Activated B cell treated with CpG ODN at 0.5 μM for 24 hours (primary cell): ENCODE measurements around the gene WDR54. TPM values are rescaled to one million over a fixed set of nuclear protein-coding genes. Genes with fewer than 3 reads are reported as not detected.
"Not testable (repeated sequence)": the region's sequence is repeated elsewhere in the genome, so short reads cannot be mapped to it uniquely, and the experiment has no call there.

Experiments
- ATAC-seq: fragments of 200-7000 bp; cut with Tn5 transposase; one replicate; pipeline ENCODE4 v1.10.0; 2021; ENCODE audit warnings: low read depth, mild to moderate bottlenecking, moderate library complexity
- CTCF ChIA-PET: fragments of 350-600 bp; sonication (Branson Sonifier 250); formaldehyde crosslinking; loops from one replicate; lab custom pipeline; 2021; ENCODE audit warnings: antibody characterized with exemption; lab: Charles Lee
- POLR2A ChIA-PET: fragments of 350-600 bp; sonication (Branson Sonifier 250); formaldehyde crosslinking; loops from one replicate; lab custom pipeline; 2021; ENCODE audit warnings: antibody characterized with exemption; lab: Charles Lee
- DNase-seq: peaks from one replicate; pipeline ENCODE4 v3.0.0; 2022
- H3K27ac Mint-ChIP-seq: one replicate; pipeline ENCODE4 v1.8.0; 2020; ENCODE audit warnings: mixed read lengths
- H3K27me3 Mint-ChIP-seq: one replicate; pipeline ENCODE4 v1.8.0; 2021; ENCODE audit warnings: mixed read lengths
- H3K36me3 Mint-ChIP-seq: one replicate; pipeline ENCODE4 v1.8.0; 2021; ENCODE audit warnings: low read depth, mixed read lengths
- H3K4me1 Mint-ChIP-seq: one replicate; pipeline ENCODE4 v1.8.0; 2021; ENCODE audit warnings: mixed read lengths
- H3K4me3 Mint-ChIP-seq: one replicate; pipeline ENCODE4 v1.8.0; 2020; ENCODE audit warnings: mild to moderate bottlenecking, mixed read lengths
- H3K9me3 Mint-ChIP-seq: one replicate; pipeline ENCODE4 v1.8.0; 2020; ENCODE audit warnings: mixed read lengths
- intact Hi-C: fragments of 100-400 bp; cut with micrococcal nuclease; formaldehyde crosslinking; loops from one replicate; pipeline ENCODE4 v1.15.1; 2024
- total RNA-seq: library from RNA; stranded (reverse); gene quantifications from 2 replicates; pipeline ENCODE4 v1.2.3, GENCODE V29; 2022
- TF ChIP-seq, protein P1 (sequence below): fragments of 200-600 bp; IDR thresholded peaks from one replicate; pipeline ENCODE4 v1.8.0; 2022; ENCODE audit warnings: antibody characterized with exemption, mild to moderate bottlenecking

The WDR54 gene
- total RNA-seq, 1 donor from 2014 or later: 32.3 TPM

- TF ChIP-seq, protein P1, sequence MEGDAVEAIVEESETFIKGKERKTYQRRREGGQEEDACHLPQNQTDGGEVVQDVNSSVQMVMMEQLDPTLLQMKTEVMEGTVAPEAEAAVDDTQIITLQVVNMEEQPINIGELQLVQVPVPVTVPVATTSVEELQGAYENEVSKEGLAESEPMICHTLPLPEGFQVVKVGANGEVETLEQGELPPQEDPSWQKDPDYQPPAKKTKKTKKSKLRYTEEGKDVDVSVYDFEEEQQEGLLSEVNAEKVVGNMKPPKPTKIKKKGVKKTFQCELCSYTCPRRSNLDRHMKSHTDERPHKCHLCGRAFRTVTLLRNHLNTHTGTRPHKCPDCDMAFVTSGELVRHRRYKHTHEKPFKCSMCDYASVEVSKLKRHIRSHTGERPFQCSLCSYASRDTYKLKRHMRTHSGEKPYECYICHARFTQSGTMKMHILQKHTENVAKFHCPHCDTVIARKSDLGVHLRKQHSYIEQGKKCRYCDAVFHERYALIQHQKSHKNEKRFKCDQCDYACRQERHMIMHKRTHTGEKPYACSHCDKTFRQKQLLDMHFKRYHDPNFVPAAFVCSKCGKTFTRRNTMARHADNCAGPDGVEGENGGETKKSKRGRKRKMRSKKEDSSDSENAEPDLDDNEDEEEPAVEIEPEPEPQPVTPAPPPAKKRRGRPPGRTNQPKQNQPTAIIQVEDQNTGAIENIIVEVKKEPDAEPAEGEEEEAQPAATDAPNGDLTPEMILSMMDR: no peak
- no peak for DNase-seq
- intact Hi-C loops: loop anchor here (5.0 kb wide), 2 partner anchors 52 to 223 kb away; partner anchors contain the start of genes MRPL53 and MTHFD2
Observed at GRCh38 chr2:74420006-74420405, 1.5 kb upstream of the WDR54 start.

GRCh38 chr2:74420443-74421103, 957 bp upstream of the WDR54 start:
- ChIA-PET POLR2A (interaction anchor here (0.5 to 4.8 kb wide), 15 partner anchors 14 to 415 kb away, joined by 3 to 35 read pairs (median 4); partner anchors contain the start of genes INO80B, MOGS, MRPL53 and WBP1), CTCF (interaction anchor here (0.6 to 1.6 kb wide), 3 partner anchors 20 to 36 kb away, joined by 3 to 6 read pairs (median 3); no protein-coding TSS in a partner anchor)
- not testable (repeated sequence) for H3K9me3 Mint-ChIP-seq, ATAC-seq, H3K27me3 Mint-ChIP-seq, DNase-seq
- Mint-ChIP-seq H3K27ac (peak overlapping the region; percentile 96), H3K36me3 (peaks cover 14% of the 10 kb centered on the region), H3K4me3 (peak overlapping the region; percentile 99), H3K4me1 (peaks cover 51% of the 10 kb centered on the region)
- intact Hi-C loops: loop anchor here (1.0 to 5.0 kb wide), 9 partner anchors 20 to 223 kb away; partner anchors contain the start of genes AUP1, CCDC142, HTRA2 and MRPL53

More at GRCh38 chr2:74420006-74420405, 1.5 kb upstream of the WDR54 start:
- peaks cover 8% of the 10 kb centered on the region for H3K36me3 Mint-ChIP-seq
- H3K9me3 Mint-ChIP-seq: no peaks in the 10 kb centered on the region
- H3K27me3 Mint-ChIP-seq: no peaks in the 10 kb centered on the region
- peak overlapping the region; percentile 96 for H3K27ac Mint-ChIP-seq
- ATAC-seq: no peak
- H3K4me3 Mint-ChIP-seq: peak overlapping the region; percentile 53
- ChIA-PET POLR2A (interaction anchor here (0.5 to 4.8 kb wide), 6 partner anchors 28 to 242 kb away, joined by 3 to 35 read pairs (median 6); partner anchors contain the start of genes INO80B, MOGS and WBP1), CTCF (interaction anchor here (0.6 kb wide), 1 partner anchor 34 kb away, joined by 3 read pairs; no protein-coding TSS in a partner anchor)
- peaks cover 54% of the 10 kb centered on the region for H3K4me1 Mint-ChIP-seq

- CTCF ChIA-PET: no interaction called here
- TF ChIP-seq, protein P1: no peak
- H3K36me3 Mint-ChIP-seq: peaks cover 26% of the 10 kb centered on the region
- peaks cover 32% of the 10 kb centered on the region for H3K4me1 Mint-ChIP-seq
- no peaks in the 10 kb centered on the region for H3K27me3 Mint-ChIP-seq
- POLR2A ChIA-PET: interaction anchor here (0.5 to 0.8 kb wide), 2 partner anchors 16 to 42 kb away, joined by 3 to 4 read pairs; no protein-coding TSS in a partner anchor
- intact Hi-C loops: loop anchor here (5.0 kb wide), 2 partner anchors 49 to 226 kb away; partner anchors contain the start of genes MRPL53 and MTHFD2
- H3K9me3 Mint-ChIP-seq: no peaks in the 10 kb centered on the region
- ATAC-seq: no peak
- H3K4me3 Mint-ChIP-seq: peak overlapping the region; percentile 66
- no peak overlapping the region for H3K27ac Mint-ChIP-seq
- no peak for DNase-seq
Observed at GRCh38 chr2:74423231-74424095, 1.9 kb downstream of the WDR54 start.

DNA sequence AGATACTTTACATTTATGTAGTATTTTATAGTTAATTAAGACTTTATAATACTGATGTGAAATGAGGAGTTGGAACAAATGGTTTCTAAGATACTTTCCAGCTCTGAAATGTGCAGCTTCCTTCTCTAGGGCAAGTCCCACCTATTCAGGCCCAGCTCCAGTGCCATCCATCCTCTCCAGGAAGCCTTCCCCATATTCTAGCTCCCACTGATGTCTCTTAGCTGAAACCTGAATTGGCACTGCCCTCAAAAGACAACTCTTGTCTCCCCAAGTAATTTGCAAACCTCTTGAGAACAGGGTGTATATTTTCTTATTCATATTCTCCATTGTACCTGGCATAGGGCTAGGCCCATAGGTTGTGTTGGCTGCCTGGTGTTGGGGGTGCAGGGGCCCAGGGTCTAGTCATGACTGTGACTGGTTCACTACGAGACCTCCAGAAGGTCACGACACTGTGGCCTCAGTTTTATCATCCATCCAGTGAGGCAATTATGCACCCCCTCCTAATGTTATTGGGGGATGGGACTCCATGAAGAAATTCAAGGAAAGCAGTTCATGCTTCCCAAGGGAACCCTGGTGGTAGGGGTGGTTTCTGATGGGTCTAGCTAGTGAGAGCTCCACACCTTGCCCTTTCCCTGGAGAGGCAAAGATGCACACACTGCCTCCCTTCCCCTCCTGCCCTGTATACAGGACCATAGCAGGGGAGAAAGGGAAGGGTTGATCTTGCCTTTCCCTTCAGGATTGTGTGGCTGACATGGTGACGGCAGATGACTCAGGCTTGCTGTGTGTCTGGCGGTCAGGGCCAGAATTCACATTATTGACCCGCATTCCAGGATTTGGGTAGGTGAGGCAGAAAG, 2.8 kb downstream of the WDR54 start:
- Mint-ChIP-seq H3K27me3 (no peaks in the 10 kb centered on the region), H3K4me3 (no peak overlapping the region), H3K4me1 (peaks cover 24% of the 10 kb centered on the region), H3K27ac (no peak overlapping the region), H3K36me3 (peaks cover 27% of the 10 kb centered on the region), H3K9me3 (no peaks in the 10 kb centered on the region)
- ChIA-PET CTCF (no interaction called here), POLR2A (interaction anchor here (0.5 to 0.8 kb wide), 3 partner anchors 15 to 68 kb away, joined by 3 to 4 read pairs (median 3); no protein-coding TSS in a partner anchor)
- ATAC-seq: no peak
- intact Hi-C loops: loop anchor here (5.0 kb wide), 2 partner anchors 48 to 227 kb away; partner anchors contain the start of genes MRPL53 and MTHFD2
- no peak for DNase-seq
- TF ChIP-seq, protein P1: no peak
